Esophagus (tissue), 2 donors: ENCODE measurements around the gene LAMA2. TPM values are rescaled to one million over a fixed set of nuclear protein-coding genes. Genes with fewer than 3 reads are reported as not detected.

Experiments used
- H3K27ac ChIP-seq, 2 donors: one replicate each; pipeline ENCODE4 v1.5.1; 2013; ENCODE audit warnings: low read depth in 2 of 2, mild to moderate bottlenecking in 2 of 2, inconsistent platforms in 1 of 2, low read length in 1 of 2, moderate library complexity in 1 of 2
- H3K27me3 ChIP-seq, 2 donors: one replicate each; pipeline ENCODE4 v1.6.1; 2013; ENCODE audit warnings: low read length in 2 of 2, control low read depth in 1 of 2, mild to moderate bottlenecking in 1 of 2; ENCODE audit not compliant: insufficient read depth in 2 of 2, control insufficient read depth in 1 of 2
- H3K36me3 ChIP-seq, 2 donors: one replicate each; pipeline ENCODE4 v1.6.1; 2013; ENCODE audit warnings: low read length in 1 of 2; ENCODE audit not compliant: control insufficient read depth in 2 of 2, insufficient read depth in 2 of 2
- H3K4me1 ChIP-seq, 2 donors: one replicate each; pipeline ENCODE4 v1.6.1; 2013; ENCODE audit warnings: low read length in 1 of 2; ENCODE audit not compliant: control insufficient read depth in 2 of 2, insufficient read depth in 2 of 2
- H3K4me3 ChIP-seq, 2 donors: one replicate each; pipeline ENCODE4 v1.5.1; 2013; ENCODE audit warnings: low read length in 2 of 2, mild to moderate bottlenecking in 2 of 2, low read depth in 1 of 2, moderate library complexity in 1 of 2
- H3K9me3 ChIP-seq, 2 donors: one replicate each; pipeline ENCODE4 v1.6.1; 2013; ENCODE audit warnings: mild to moderate bottlenecking in 2 of 2, low read depth in 1 of 2, low read length in 1 of 2, moderate library complexity in 1 of 2; ENCODE audit not compliant: control insufficient read depth in 2 of 2, insufficient read depth in 1 of 2
- WGBS, 2 donors: extraction: QIAGEN DNeasy Blood & Tissue Kit; methylation state at CpG; one replicate each; pipeline ENCODE4 v1.1.7; 2013; 5-methylcytosine and 5-hydroxymethylcytosine counted together
- polyA plus RNA-seq, 2 donors: library from polyadenylated mRNA; stranded (reverse); fragments of 200-250 nt; gene quantifications; one replicate each; pipeline ENCODE4 v1.2.3, GENCODE V29; 2013
- donor health status: healthy with polysubstance abuse.
- donor health status: Bipolar disorder and iron deficiency.

Gene LAMA2
- polyA plus RNA-seq, 2 donors, result 0.67 to 2.7 TPM

GRCh38 chr6:129370268-129370916 lies 487.5 kb downstream of the LAMA2 start:
- WGBS, 2 donors, result 7 to 9% methylated on average over 9 of the region's 9 CpGs
- no peak overlapping the region for H3K4me3 ChIP-seq
- no peak overlapping the region for H3K27ac ChIP-seq

GRCh38 chr6:129381885-129382284 lies 498.9 kb downstream of the LAMA2 start:
- Histone ChIP-seq H3K9me3 (no peaks in the 10 kb centered on the region), H3K27me3 (no peaks in the 10 kb centered on the region), H3K27ac (no peak overlapping the region), H3K4me3 (no peak overlapping the region), H3K36me3 (no peaks in the 10 kb centered on the region), H3K4me1 (no peaks in the 10 kb centered on the region)
- 70 to 73% methylated on average over 2 of the region's 2 CpGs for WGBS, 2 donors

More at GRCh38 chr6:129370268-129370916, 487.5 kb downstream of the LAMA2 start:
- H3K4me1 ChIP-seq, result no peaks in the 10 kb centered on the region
- H3K27me3 ChIP-seq, result no peaks in the 10 kb centered on the region
- H3K9me3 ChIP-seq, result no peaks in the 10 kb centered on the region
- no peaks in the 10 kb centered on the region for H3K36me3 ChIP-seq

GRCh38 chr6:129382916-129383315 lies 500.0 kb downstream of the LAMA2 start:
- no peak overlapping the region for H3K4me3 ChIP-seq
- 90 to 94% methylated on average over 7 of the region's 7 CpGs for WGBS, 2 donors

GRCh38 chr6:129385117-129385516 lies 502.2 kb downstream of the LAMA2 start:
- no peaks in the 10 kb centered on the region for H3K4me1 ChIP-seq
- 89 to 93% methylated on average over 1 of the region's 1 CpG for WGBS, 2 donors
- no peak overlapping the region for H3K4me3 ChIP-seq
- H3K9me3 ChIP-seq, result no peaks in the 10 kb centered on the region
- no peak overlapping the region for H3K27ac ChIP-seq
- no peaks in the 10 kb centered on the region for H3K36me3 ChIP-seq
- H3K27me3 ChIP-seq, result no peaks in the 10 kb centered on the region

More at GRCh38 chr6:129382916-129383315, 500.0 kb downstream of the LAMA2 start:
- H3K36me3 ChIP-seq, result no peaks in the 10 kb centered on the region
- H3K27me3 ChIP-seq, result no peaks in the 10 kb centered on the region
- H3K27ac ChIP-seq, result no peak overlapping the region
- H3K9me3 ChIP-seq, result no peaks in the 10 kb centered on the region
- H3K4me1 ChIP-seq, result no peaks in the 10 kb centered on the region

- no peaks in the 10 kb centered on the region for H3K9me3 ChIP-seq
- no peak overlapping the region for H3K27ac ChIP-seq
- H3K4me3 ChIP-seq, result no peak overlapping the region
- H3K4me1 ChIP-seq, result no peaks in the 10 kb centered on the region
- H3K36me3 ChIP-seq, result no peaks in the 10 kb centered on the region
- 65 to 80% methylated on average over 2 of the region's 2 CpGs for WGBS, 2 donors
- H3K27me3 ChIP-seq, result no peaks in the 10 kb centered on the region
Measured at GRCh38 chr6:129390900-129391299, 508.0 kb downstream of the LAMA2 start.

- WGBS, 2 donors, result 77 to 83% methylated on average over 2 of the region's 2 CpGs
- Histone ChIP-seq H3K36me3 (no peaks in the 10 kb centered on the region), H3K9me3 (no peaks in the 10 kb centered on the region), H3K27me3 (no peaks in the 10 kb centered on the region), H3K4me1 (no peaks in the 10 kb centered on the region), H3K4me3 (no peak overlapping the region), H3K27ac (no peak overlapping the region)
Measured at GRCh38 chr6:129393654-129394053, 510.7 kb downstream of the LAMA2 start.

DNA sequence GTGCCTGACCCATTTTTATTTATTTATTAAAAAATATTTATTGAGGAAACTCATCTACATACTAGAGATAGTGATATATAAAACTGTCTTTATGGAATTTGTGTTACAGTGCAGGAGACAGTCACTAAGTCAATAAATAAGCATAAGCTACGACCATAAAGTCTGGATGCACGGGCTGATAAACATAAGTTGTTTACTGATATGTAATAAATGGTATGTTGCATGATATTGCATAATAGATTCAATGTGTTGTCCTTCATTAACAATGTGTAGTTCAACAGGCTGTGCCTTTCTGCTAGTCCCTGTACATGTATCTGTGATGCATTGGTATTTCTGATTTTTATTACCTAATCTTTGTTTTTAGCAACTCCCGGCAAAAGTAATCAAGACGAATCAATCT lies 515.8 kb downstream of the LAMA2 start:
- Histone ChIP-seq H3K27ac (no peak overlapping the region), H3K9me3 (no peaks in the 10 kb centered on the region), H3K36me3 (no peaks in the 10 kb centered on the region), H3K4me1 (no peaks in the 10 kb centered on the region), H3K27me3 (no peaks in the 10 kb centered on the region), H3K4me3 (no peak overlapping the region)
- 83 to 94% methylated on average over 4 of the region's 4 CpGs for WGBS, 2 donors

DNA sequence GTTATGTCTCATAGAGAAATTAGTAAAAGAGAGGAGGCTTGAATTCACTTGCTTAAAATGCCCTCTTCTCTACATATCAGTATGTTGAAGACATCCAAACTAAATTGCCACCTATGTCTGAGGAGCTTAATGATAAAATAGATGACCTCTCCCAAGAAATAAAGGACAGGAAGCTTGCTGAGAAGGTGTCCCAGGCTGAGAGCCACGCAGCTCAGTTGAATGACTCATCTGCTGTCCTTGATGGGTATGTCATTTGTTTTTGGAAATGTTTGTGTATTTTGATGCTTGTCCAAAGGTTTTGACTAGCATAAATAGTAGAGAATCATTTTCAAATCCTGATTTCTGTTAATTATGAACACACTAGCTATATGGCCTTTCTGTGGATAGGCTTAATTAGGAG lies 519.3 kb downstream of the LAMA2 start:
- H3K27me3 ChIP-seq, result no peaks in the 10 kb centered on the region
- H3K4me1 ChIP-seq, result no peaks in the 10 kb centered on the region
- H3K27ac ChIP-seq, result no peak overlapping the region
- H3K4me3 ChIP-seq, result no peak overlapping the region
- WGBS, 2 donors, result 35 to 37% methylated on average over 1 of the region's 1 CpG
- no peaks in the 10 kb centered on the region for H3K9me3 ChIP-seq
- no peaks in the 10 kb centered on the region for H3K36me3 ChIP-seq

- Histone ChIP-seq H3K4me1 (no peaks in the 10 kb centered on the region), H3K27ac (no peak overlapping the region), H3K9me3 (no peaks in the 10 kb centered on the region), H3K27me3 (no peaks in the 10 kb centered on the region), H3K36me3 (no peaks in the 10 kb centered on the region), H3K4me3 (no peak overlapping the region)
- 83 to 88% methylated on average over 1 of the region's 1 CpG for WGBS, 2 donors
Measured at GRCh38 chr6:129411092-129411491, 528.2 kb downstream of the LAMA2 start.

- WGBS, 2 donors, result 86 to 91% methylated on average over 6 of the region's 6 CpGs
- no peak overlapping the region for H3K4me3 ChIP-seq
Measured at GRCh38 chr6:129416337-129416990, 533.5 kb downstream of the LAMA2 start.

More at GRCh38 chr6:129416337-129416990, 533.5 kb downstream of the LAMA2 start:
- Histone ChIP-seq H3K4me1 (no peaks in the 10 kb centered on the region), H3K36me3 (no peaks in the 10 kb centered on the region), H3K27ac (no peak overlapping the region), H3K27me3 (no peaks in the 10 kb centered on the region), H3K9me3 (no peaks in the 10 kb centered on the region)
